Measurements from ENCODE around the gene NELFB.

The NELFB gene

DNA sequence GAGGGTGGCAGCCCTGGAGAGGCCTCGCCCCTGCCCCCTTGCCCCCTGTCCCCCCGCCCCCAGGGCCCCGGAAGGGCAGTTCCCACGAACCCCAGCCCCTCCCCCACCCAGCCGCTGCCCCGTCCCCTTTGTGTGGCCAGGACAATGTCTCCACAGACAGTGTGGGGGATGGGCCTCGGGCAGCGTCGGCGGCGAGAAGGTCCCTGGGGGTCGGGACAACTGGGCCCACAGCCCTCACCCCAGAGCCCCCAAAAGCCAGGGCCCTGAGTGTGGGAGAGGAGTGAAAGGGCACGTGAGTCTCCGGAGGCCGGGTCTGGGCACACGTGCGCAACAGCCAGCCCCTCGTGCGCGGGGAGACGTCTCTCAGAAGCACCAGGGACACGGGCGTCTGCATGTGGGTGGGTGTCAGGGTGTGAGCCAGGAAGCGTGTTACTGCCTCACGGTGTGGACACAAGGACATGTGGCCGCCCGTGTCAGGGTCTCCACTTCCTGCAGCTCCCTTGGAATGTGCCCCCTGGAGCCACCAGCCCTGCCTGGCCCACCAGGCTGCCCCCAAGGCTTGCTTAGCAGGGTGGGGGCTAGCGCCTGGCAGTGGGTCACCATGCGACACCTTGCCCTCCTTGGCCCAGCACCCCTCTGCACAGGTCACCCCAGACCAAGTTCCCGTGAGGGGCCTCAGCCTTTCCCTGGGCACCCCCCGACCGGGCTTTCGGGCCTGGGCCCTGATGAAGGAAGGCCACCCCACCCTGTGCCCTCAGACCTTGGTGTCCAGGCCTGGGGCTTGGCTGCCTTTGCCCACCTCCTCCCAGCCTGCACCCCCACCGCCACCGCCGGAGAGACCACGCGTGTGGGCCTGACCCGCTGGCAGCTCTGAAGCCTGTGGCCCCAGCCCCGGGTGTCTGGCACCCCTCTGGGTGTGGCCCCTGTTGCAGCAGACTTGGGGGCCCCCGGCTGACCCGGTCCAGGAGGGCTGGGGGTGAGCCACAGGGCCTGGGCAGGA is 59.7 kb downstream of the NELFB start:
- DNase-seq (ENCODE audit: low read depth): no peak

DNA sequence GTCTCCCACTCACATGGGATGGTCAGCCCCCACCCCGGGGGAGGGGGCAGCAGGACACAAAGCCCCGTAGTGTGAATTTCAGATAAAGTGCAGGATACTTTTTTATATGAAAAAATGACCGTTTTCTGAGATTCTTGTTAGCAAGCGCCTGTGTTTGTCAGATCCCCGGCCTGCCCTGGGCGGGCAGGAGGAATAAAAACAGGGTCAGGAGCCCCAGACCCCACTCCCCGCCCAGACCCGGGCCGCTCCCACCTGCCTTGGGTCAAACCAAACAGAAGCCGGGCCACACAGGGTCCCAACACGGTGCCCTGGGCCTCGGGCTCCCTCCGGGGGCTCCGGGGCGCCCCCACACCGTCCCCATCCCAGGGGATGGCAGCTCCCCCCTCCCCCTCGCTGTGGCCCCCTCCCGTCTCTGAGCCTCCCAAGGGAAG is 60.5 kb downstream of the NELFB start:
- DNase-seq (ENCODE audit: low read depth): no peak

DNA sequence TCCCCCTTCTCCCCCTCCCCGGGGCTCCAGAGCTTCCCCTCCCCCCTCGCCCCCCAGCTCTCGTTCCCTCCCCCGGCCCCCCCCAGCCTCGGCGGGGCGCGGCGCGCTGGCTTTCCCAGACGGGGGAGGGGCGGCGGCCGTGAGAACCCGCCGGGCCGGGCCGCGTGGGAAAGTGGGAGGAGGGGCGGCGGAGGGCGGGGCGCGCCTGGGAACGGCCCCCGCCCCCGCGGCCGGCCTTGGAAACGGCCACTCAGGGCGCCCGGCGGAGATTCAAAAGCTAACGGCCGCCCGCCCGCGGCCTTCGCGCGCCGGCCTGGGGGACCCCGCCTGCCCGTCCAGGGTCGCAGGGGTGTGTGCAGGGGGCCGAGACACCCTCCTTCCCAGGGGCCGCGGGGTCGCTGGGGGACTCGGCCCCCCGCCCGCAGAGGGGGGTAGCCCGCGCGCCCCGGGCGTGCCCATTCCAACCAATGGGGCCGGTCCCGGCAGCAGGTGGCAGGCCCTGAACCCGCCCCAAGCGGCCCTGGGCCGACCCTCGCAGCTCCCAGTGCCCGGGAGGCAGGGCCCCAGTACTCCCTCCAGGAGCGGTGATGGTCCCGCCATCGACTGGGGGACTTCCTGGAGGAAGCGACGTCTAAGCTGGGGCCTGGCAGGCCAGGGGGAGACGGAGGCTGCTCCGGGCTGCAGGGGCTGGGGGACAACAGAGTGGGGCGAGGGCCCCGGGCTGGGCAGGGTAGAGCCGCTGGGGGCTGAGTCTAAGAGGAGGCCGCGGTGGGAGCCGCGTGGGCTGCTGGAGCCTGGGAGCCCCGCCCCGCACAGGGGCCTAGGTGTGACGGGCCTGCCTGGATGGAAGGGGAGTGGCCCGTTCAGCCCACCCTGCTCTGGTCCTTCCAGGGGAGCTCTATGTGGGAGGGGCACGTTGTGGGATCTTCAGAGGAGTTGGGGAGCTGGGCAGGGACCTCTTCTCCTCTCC is 61.2 kb downstream of the NELFB start:
- no peak for DNase-seq (ENCODE audit: low read depth)

- no peak for DNase-seq (ENCODE audit: low read depth)
Measured at GRCh38 chr9:137317021-137317717, 62.0 kb downstream of the NELFB start.

GRCh38 chr9:137317718-137318511 is 62.8 kb downstream of the NELFB start:
- DNase-seq (ENCODE audit: low read depth): no peak

- DNase-seq (ENCODE audit: low read depth): no peak
Measured at GRCh38 chr9:137318602-137319001, 63.5 kb downstream of the NELFB start.

DNA sequence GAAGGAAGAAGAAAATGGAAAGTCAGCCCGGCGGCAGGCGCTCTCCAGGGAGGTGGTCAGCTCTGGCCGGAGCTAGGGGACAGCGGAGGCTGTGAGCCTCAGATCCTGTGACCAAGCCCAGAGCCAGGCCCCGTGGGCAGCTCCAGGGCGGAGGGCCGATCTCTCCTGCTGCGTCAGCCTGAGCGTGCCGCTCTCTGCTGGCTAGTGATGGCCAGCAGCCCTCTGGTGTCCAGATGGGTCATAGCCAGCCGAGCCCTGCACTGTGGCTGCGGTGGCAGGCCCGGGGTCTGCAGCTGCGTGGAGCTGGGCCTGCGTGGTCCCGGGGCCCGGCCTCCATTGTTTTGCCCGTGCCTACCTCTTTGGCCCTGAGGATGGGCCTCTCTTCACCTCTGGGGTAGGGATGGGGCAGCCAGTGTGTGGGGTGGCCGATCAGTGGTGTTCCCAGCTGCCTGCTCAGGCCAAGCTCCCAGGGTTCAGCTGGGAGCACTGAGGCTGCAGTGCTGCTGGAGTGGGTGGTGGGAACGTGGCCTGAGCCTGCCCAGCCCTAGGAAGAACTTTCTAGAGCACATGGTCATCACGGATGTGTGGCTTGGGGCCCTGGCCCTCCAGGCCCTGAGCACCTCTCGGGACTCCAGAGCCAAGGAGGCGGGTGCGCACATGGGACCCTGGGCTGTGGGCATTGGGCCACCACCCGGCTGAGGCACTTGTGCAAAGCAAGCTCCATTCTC is 64.0 kb downstream of the NELFB start:
- no peak for DNase-seq (ENCODE audit: low read depth)

DNA sequence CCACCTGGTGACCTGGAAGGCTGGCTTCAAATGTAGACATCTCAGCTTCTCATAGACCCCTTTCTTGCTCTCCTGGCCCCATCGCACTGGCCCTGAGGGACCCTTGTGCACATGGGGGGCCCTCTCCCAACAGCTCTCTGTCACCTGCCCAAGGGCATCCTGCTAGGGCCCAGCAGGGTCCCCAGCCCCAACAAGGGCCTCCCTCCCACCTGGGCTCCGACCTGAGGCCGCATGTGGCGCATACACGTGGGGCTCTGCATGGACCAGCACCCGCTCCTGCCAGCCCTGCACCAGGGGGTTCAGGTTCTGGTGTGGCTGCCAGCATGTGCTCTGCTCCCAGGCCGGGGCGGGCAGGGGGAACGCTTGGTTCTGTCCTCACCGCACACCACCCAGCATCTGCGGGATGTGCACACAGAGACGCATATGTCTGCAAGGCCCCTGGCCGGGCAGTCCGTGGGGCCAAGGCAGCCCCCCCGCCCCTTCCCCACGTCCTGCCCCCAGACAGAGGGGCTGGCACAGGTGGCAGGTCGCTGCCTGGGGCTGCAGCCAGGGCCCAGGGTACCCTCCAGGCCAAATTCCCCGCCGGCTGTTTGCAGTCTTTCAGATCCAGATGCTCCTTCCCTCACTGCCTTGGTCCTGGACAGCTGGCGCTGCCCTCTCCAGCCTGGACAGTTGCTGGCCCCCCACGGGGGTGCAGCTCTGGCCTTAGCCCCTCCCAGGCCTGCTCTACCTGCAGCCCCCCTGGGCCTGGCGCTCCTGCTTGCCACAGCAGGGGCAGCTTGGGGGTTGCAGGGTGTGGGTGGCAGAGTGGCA is 64.8 kb downstream of the NELFB start:
- DNase-seq (ENCODE audit: low read depth): no peak

DNA sequence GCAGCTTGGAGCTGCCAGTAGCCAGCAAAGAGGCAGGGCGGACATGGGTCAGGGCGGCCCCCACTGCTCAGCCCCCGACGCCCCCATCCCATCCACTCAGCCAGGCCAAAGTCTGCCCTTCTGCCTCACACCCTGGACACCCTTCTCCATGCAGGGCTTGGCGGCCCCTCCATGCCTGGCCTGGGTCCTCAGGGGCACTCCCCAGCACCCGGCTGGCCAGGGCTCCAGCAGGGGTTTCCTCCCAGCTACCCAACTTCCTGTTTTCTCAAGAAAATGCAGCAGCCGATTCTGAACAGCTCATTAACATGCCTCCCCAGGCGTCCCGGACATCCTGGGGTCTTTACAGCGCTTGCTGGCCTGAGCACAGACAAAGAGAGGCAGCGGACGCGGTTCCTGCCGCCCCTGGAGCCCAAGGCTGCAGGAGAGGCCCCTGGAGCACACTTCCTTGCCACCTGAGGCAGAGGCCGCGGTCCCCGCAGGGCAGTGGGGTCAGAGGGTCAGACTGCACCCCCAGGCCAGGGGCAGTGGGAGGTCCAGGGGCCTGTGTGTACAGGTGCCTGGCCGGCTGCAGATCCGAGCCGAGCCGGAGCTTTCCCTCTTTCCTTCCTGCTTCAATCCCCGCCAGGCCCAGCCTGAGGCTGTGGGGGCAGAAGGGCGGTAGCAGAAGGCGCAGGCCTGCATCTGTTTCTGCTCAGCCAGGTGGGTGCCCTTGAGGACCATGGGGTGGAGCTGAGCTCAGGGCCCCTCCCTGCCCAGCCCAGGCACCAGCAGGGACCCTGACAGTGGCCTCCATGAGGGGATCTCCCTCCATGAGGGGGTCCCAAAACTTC is 65.6 kb downstream of the NELFB start:
- no peak for DNase-seq (ENCODE audit: low read depth)

GRCh38 chr9:137321726-137322361 is 66.7 kb downstream of the NELFB start:
- no peak for DNase-seq (ENCODE audit: low read depth)

Data from iris pigment epithelial cell (primary cell).